SK-N-SH (cell line): ENCODE measurements around the gene PARD3. TPM values are rescaled to one million over a fixed set of nuclear protein-coding genes. Genes with fewer than 3 reads are reported as not detected.

Experiments used
- CTCF ChIA-PET: fragments of 300-600, 350-600 bp; formaldehyde crosslinking; extraction: SDS; loops from one replicate; lab custom pipeline; 2021; lab: Yijun Ruan, JAX
- POLR2A ChIA-PET: fragments of 350-600 bp; sonication (Branson Sonifier 250); formaldehyde crosslinking; extraction: SDS; loops from one replicate; lab custom pipeline; 2020; ENCODE audit warnings: antibody characterized with exemption, inconsistent platforms; lab: Yijun Ruan, JAX
- DNase-seq: peaks from one replicate; pipeline ENCODE4 v3.0.0; 2012
- H2AFZ ChIP-seq: fragments of 200-600 bp; sonication (generic); 2 replicates; pipeline ENCODE4 v1.8.1; 2016; ENCODE audit warnings: antibody characterized with exemption, mild to moderate bottlenecking, low read depth
- H3F3A ChIP-seq: fragments of 200-600 bp; sonication (generic); replicated peaks from 2 replicates; pipeline ENCODE3; 2016; ENCODE audit warnings: antibody characterized with exemption, mild to moderate bottlenecking; ENCODE audit not compliant: insufficient read depth
- H3K27ac ChIP-seq, 2 experiments: fragments of 200-500 bp in 1 of 2; fragments of 200-600 bp in 1 of 2; sonication (Bioruptor generic) in 1 of 2; sonication (generic), shearing (Covaris generic) in 1 of 2; 2 replicates each; pipeline versions ENCODE4 v1.5.1 to v1.6.1; 2014 to 2016; ENCODE audit warnings: low read depth in 2 of 2, inconsistent platforms in 1 of 2, low read length in 1 of 2, mild to moderate bottlenecking in 1 of 2, mixed read lengths in 1 of 2
- H3K27me3 ChIP-seq: fragments of 200-600 bp; sonication (generic), shearing (Covaris generic); 2 replicates; pipeline ENCODE4 v1.6.1; 2016; ENCODE audit warnings: mixed run types; ENCODE audit not compliant: insufficient read depth
- H3K36me3 ChIP-seq, 2 experiments: fragments of 200-500 bp in 1 of 2; fragments of 200-600 bp in 1 of 2; sonication (Bioruptor generic) in 1 of 2; sonication (generic) in 1 of 2; replicated peaks in 1 of 2; 2 replicates each; pipeline versions ENCODE3 to v1.5.1; 2014 to 2016; ENCODE audit warnings: low read length in 1 of 2, mild to moderate bottlenecking in 1 of 2; ENCODE audit not compliant: insufficient read depth in 2 of 2, control insufficient read depth in 1 of 2
- H3K4me1 ChIP-seq, 2 experiments: fragments of 200-500 bp in 1 of 2; fragments of 200-600 bp in 1 of 2; sonication (Bioruptor generic) in 1 of 2; sonication (generic), shearing (Covaris generic) in 1 of 2; 2 replicates each; pipeline versions ENCODE4 v1.5.1 to v1.6.1; 2014 to 2016; ENCODE audit warnings: low read depth in 1 of 2, low read length in 1 of 2, mixed run types in 1 of 2; ENCODE audit not compliant: insufficient read depth in 2 of 2, control insufficient read depth in 1 of 2
- H3K4me2 ChIP-seq: fragments of 200-600 bp; sonication (generic), shearing (Covaris generic); 2 replicates; pipeline ENCODE4 v1.6.1; 2017; ENCODE audit warnings: mixed run types
- H3K4me3 ChIP-seq, 2 experiments: fragments of 200-500 bp in 1 of 2; fragments of 200-600 bp in 1 of 2; sonication (Bioruptor generic) in 1 of 2; sonication (generic), shearing (Covaris generic) in 1 of 2; 2 replicates each; pipeline versions ENCODE4 v1.5.1 to v1.8.1; 2014 to 2016; ENCODE audit warnings: low read depth in 2 of 2, inconsistent platforms in 1 of 2, low read length in 1 of 2, mild to moderate bottlenecking in 1 of 2, mixed read lengths in 1 of 2, moderate library complexity in 1 of 2
- H3K79me2 ChIP-seq: fragments of 200-600 bp; sonication (generic); 2 replicates; pipeline ENCODE4 v1.8.1; 2017; ENCODE audit warnings: mild to moderate bottlenecking; ENCODE audit not compliant: insufficient read depth
- H3K9ac ChIP-seq: fragments of 200-600 bp; sonication (generic); 2 replicates; pipeline ENCODE4 v1.6.1; 2017; ENCODE audit warnings: mixed run types
- H3K9me2 ChIP-seq: fragments of 200-600 bp; sonication (generic); 2 replicates; pipeline ENCODE4 v1.6.1; 2017; ENCODE audit warnings: mixed run types
- H3K9me3 ChIP-seq: fragments of 200-600 bp; sonication (generic); 2 replicates; pipeline ENCODE4 v1.6.1; 2017; ENCODE audit warnings: mixed run types, mild to moderate bottlenecking, moderate library complexity
- H4K20me1 ChIP-seq: fragments of 200-600 bp; sonication (generic); 2 replicates; pipeline ENCODE4 v1.6.1; 2017; ENCODE audit warnings: mild to moderate bottlenecking, mixed run types; ENCODE audit not compliant: insufficient read depth
- CHD2 ChIP-seq: fragments of 150-350 bp; IDR thresholded peaks from 2 replicates; pipeline ENCODE4 v1.6.1; 2018; ENCODE audit warnings: low read length; ENCODE audit not compliant: partially characterized antibody
- EP300 ChIP-seq, 2 experiments: IDR thresholded peaks; 2 replicates each; pipeline versions ENCODE4 v1.4.0 to v1.6.1; 2012; ENCODE audit warnings: borderline replicate concordance in 1 of 2, low read depth in 1 of 2, low read length in 1 of 2
- FOSL2 ChIP-seq: IDR thresholded peaks from 2 replicates; pipeline ENCODE4 v1.4.0; 2012; ENCODE audit warnings: low read depth, mild to moderate bottlenecking, moderate library complexity, borderline replicate concordance
- FOXJ3 ChIP-seq: sonication (generic); formaldehyde crosslinking; IDR thresholded peaks from 2 replicates; pipeline ENCODE4 v1.5.1; 2020; ENCODE audit warnings: mild to moderate bottlenecking, missing genetic modification reagents
- FOXM1 ChIP-seq: IDR thresholded peaks from 2 replicates; pipeline ENCODE4 v1.4.0; 2012; ENCODE audit warnings: low read depth, mild to moderate bottlenecking
- GABPA ChIP-seq: IDR thresholded peaks from 2 replicates; pipeline ENCODE4 v1.4.0; 2012; ENCODE audit warnings: low read depth, mild to moderate bottlenecking
- GATA2 ChIP-seq: sonication (generic); formaldehyde crosslinking; IDR thresholded peaks from 2 replicates; pipeline ENCODE4 v1.5.0; 2020; ENCODE audit warnings: mild to moderate bottlenecking, missing genetic modification reagents
- MEF2A ChIP-seq: IDR thresholded peaks from 2 replicates; pipeline ENCODE4 v1.4.0; 2012; ENCODE audit warnings: low read depth, borderline replicate concordance
- MXI1 ChIP-seq: IDR thresholded peaks from 2 replicates; pipeline ENCODE4 v1.6.1; 2012; ENCODE audit warnings: mild to moderate bottlenecking, low read depth, low read length, improper control_type of control experiment
- NRF1 ChIP-seq: IDR thresholded peaks from 2 replicates; pipeline ENCODE4 v1.6.1; 2012; ENCODE audit warnings: low read depth, mild to moderate bottlenecking, low read length
- PBX3 ChIP-seq: IDR thresholded peaks from 2 replicates; pipeline ENCODE4; 2012
- POLR2AphosphoS5 ChIP-seq: IDR thresholded peaks from 2 replicates; pipeline ENCODE4 v1.6.1; 2012; ENCODE audit warnings: low read depth, low read length
- RAD21 ChIP-seq: IDR thresholded peaks from 2 replicates; pipeline ENCODE4 v1.6.1; 2012; ENCODE audit warnings: mild to moderate bottlenecking, low read length
- REST ChIP-seq: IDR thresholded peaks from 2 replicates; pipeline ENCODE4 v1.6.1; 2012; ENCODE audit warnings: mild to moderate bottlenecking, low read depth, low read length, moderate library complexity
- RFX5 ChIP-seq: IDR thresholded peaks from 2 replicates; pipeline ENCODE4 v1.6.1; 2012; ENCODE audit warnings: mild to moderate bottlenecking, improper control_type of control experiment, low read length
- SIN3A ChIP-seq: IDR thresholded peaks from 2 replicates; pipeline ENCODE4 v1.6.1; 2012; ENCODE audit warnings: low read depth, mild to moderate bottlenecking, low read length, moderate library complexity, borderline replicate concordance
- TAF1 ChIP-seq: IDR thresholded peaks from 2 replicates; pipeline ENCODE4 v1.6.1; 2012; ENCODE audit warnings: low read depth, mild to moderate bottlenecking, low read length, moderate library complexity, borderline replicate concordance
- TCF12 ChIP-seq: IDR thresholded peaks from 2 replicates; pipeline ENCODE4 v1.4.0; 2012
- USF1 ChIP-seq: IDR thresholded peaks from 2 replicates; pipeline ENCODE4 v1.4.0; 2012; ENCODE audit warnings: low read depth, borderline replicate concordance
- ZBTB33 ChIP-seq: IDR thresholded peaks from 2 replicates; pipeline ENCODE4 v1.4.0; 2012; ENCODE audit warnings: low read depth, borderline replicate concordance
- WGBS: methylation state at CpG from one replicate; pipeline ENCODE4 v1.1.6; 2017; ENCODE audit warnings: low lambda C conversion rate; 5-methylcytosine and 5-hydroxymethylcytosine counted together
- polyA plus RNA-seq, 3 experiments: library from polyadenylated mRNA; depleted of rRNA; stranded (reverse); fragments of >200 nt; gene quantifications; 2 replicates each; pipeline ENCODE4 v1.2.3, GENCODE V29; 2012

PARD3 gene
- polyA plus RNA-seq, 1 of the 3 experiments (the other 2 are of a cell fraction): 29.4 TPM

GRCh38 chr10:34137955-34138354 is 677.1 kb downstream of the PARD3 start:
- H3F3A ChIP-seq: no peaks in the 10 kb centered on the region
- H3K9ac ChIP-seq: no peak overlapping the region
- no peak overlapping the region for H3K4me3 ChIP-seq
- TF ChIP-seq RAD21 (no peak), USF1 (no peak), EP300 (IDR thresholded peaks at IDR 0.05; ENCODE audit: borderline replicate concordance in 1 of 2, low read depth in 1 of 2, low read length in 1 of 2) (no peak), FOXM1 (no peak), NRF1 (no peak), MEF2A (no peak), PBX3 (no peak), FOXJ3 (no peak), MXI1 (no peak)
- TF ChIP-seq, all 33 proteins: peak for 0
- Histone ChIP-seq H2AFZ (no peak overlapping the region), H3K27ac (no peak overlapping the region), H3K4me2 (no peak overlapping the region), H3K4me1 (peaks cover 0 to 9% of the 10 kb centered on the region in 2 experiments; a peak in 2 of 4 replicates), H3K9me3 (no peaks in the 10 kb centered on the region), H3K27me3 (no peaks in the 10 kb centered on the region), H4K20me1 (no peaks in the 10 kb centered on the region), H3K79me2 (no peaks in the 10 kb centered on the region), H3K36me3 (no peaks in the 10 kb centered on the region), H3K9me2 (no peaks in the 10 kb centered on the region)
- DNase-seq: no peak
- POLR2A ChIA-PET: no interaction called here
- CTCF ChIA-PET: no interaction called here
- WGBS: 98% methylated on average over 2 of the region's 2 CpGs

- DNase-seq: no peak
- H2AFZ ChIP-seq: no peak overlapping the region
- H4K20me1 ChIP-seq: no peaks in the 10 kb centered on the region
- no peaks in the 10 kb centered on the region for H3F3A ChIP-seq
- ChIA-PET POLR2A (no interaction called here), CTCF (no interaction called here)
- no peaks in the 10 kb centered on the region for H3K36me3 ChIP-seq
- H3K79me2 ChIP-seq: no peaks in the 10 kb centered on the region
- H3K9me3 ChIP-seq: no peaks in the 10 kb centered on the region
- H3K27ac ChIP-seq: no peak overlapping the region
- H3K4me3 ChIP-seq: no peak overlapping the region
- no peak overlapping the region for H3K4me2 ChIP-seq
- 90% methylated on average over 7 of the region's 7 CpGs for WGBS
- H3K27me3 ChIP-seq: no peaks in the 10 kb centered on the region
- TF ChIP-seq GATA2 (CRISPR knock-in tag) (no peak), TCF12 (no peak), MEF2A (no peak), ZBTB33 (no peak), EP300 (IDR thresholded peaks at IDR 0.05; ENCODE audit: borderline replicate concordance in 1 of 2, low read depth in 1 of 2, low read length in 1 of 2) (no peak), TAF1 (no peak), CHD2 (no peak), SIN3A (no peak), GABPA (no peak), RFX5 (no peak), FOXM1 (no peak), REST (no peak), FOSL2 (no peak), POLR2AphosphoS5 (no peak)
- no peaks in the 10 kb centered on the region for H3K9me2 ChIP-seq
- H3K9ac ChIP-seq: no peak overlapping the region
- H3K4me1 ChIP-seq: peaks cover 0 to 9% of the 10 kb centered on the region in 2 experiments; a peak in 2 of 4 replicates
Measured at GRCh38 chr10:34137201-34137600, 677.9 kb downstream of the PARD3 start.
